ENCODE data around the gene DCDC2C. TPM values are rescaled to one million over a fixed set of nuclear protein-coding genes. Genes with fewer than 3 reads are reported as not detected.

The DCDC2C gene
- total RNA-seq, 5 donors from 2014 or later (not counting 1 experiment from before 2014, with no cell fraction given): not detected

- no peaks in the 10 kb centered on the region for H3K9me3 ChIP-seq
- H3K4me1 ChIP-seq (ENCODE audit: control insufficient read depth in 1 of 2, extremely low read depth in 1 of 2, insufficient read depth in 2 of 2, low read length in 2 of 2): peaks cover 0 to 5% of the 10 kb centered on the region in 2 experiments
- Mint-ChIP-seq H3K9me3 (no peaks in the 10 kb centered on the region), H3K36me3 (no peaks in the 10 kb centered on the region), H3K4me3 (peak overlapping the region in 2 of 3 donors; percentile 22 to 61), H3K27ac (peak overlapping the region in 1 of 2 donors; percentile 50), H3K27me3 (peaks cover 18 to 23% of the 10 kb centered on the region in 2 donors), H3K4me1 (peaks cover 6 to 11% (median 6%) of the 10 kb centered on the region in 3 donors)
- H3K36me3 ChIP-seq (ENCODE audit: control insufficient read depth in 2 of 2, extremely low read depth in 1 of 2, insufficient read depth in 1 of 2, low read length in 1 of 2): no peaks in the 10 kb centered on the region
- ChIA-PET CTCF (interaction anchor here (0.6 to 1.8 kb wide), 2 partner anchors 53 to 96 kb away, joined by 4 to 8 read pairs; no protein-coding TSS in a partner anchor), POLR2A (interaction anchor here in 1 of 2 donors (0.7 kb wide), 1 partner anchor 9 kb away, joined by 3 read pairs; no protein-coding TSS in a partner anchor)
- peak overlapping the region in 1 of 2 donors; percentile 39 for H3K4me3 ChIP-seq (ENCODE audit: control insufficient read depth in 1 of 2, extremely low read depth in 1 of 2, low read length in 1 of 2)
- H3K27me3 ChIP-seq (replicated peaks in 1 of 2; ENCODE audit: control insufficient read depth in 2 of 2, extremely low read depth in 1 of 2, insufficient read depth in 2 of 2, low read length in 1 of 2): peaks cover 0 to 23% of the 10 kb centered on the region in 2 experiments
- ATAC-seq (replicated peaks in 1 of 4) (peak; percentile 71 to 83 (median 76)), DNase-seq (peak in 32 of 35 experiments; percentile 7 to 57 (median 24))
- 26% methylated on average over 15 of the region's 23 CpGs for WGBS (ENCODE audit: insufficient coverage)
- H3K27ac ChIP-seq (ENCODE audit: low read length): no peak overlapping the region
Observed at GRCh38 chr2:3780477-3781402, 77.4 kb downstream of the DCDC2C start.

DNA sequence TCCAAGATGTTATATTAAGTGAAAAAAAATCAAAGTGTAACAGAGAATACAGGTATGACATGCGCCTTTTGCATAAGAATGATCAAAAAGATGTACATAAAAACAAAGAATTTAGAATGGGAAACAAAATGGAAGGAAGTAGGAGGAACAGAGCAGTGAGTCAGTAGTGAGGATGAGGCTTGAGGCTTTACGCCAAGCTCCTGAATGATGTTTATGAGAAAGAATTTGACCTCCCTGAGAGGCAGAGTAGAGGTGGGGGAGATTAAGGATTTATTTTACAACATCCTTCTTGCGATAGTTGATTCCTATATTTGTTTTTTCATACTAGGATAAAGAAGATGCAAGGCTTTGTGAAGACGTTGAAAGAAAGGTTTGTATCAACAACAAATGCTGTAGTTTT is 81.4 kb downstream of the DCDC2C start:
- WGBS (ENCODE audit: insufficient coverage): 71% methylated on average over 1 of the region's 4 CpGs
- Mint-ChIP-seq H3K9me3 (no peaks in the 10 kb centered on the region), H3K27ac (no peak overlapping the region), H3K27me3 (peaks cover 5 to 9% of the 10 kb centered on the region in 2 donors), H3K4me1 (peaks cover 6 to 11% (median 6%) of the 10 kb centered on the region in 3 donors), H3K36me3 (no peaks in the 10 kb centered on the region), H3K4me3 (no peak overlapping the region)
- Histone ChIP-seq H3K27ac (ENCODE audit: low read length) (no peak overlapping the region), H3K9me3 (no peaks in the 10 kb centered on the region), H3K27me3 (replicated peaks in 1 of 2; ENCODE audit: control insufficient read depth in 2 of 2, extremely low read depth in 1 of 2, insufficient read depth in 2 of 2, low read length in 1 of 2) (peaks cover 0 to 5% of the 10 kb centered on the region in 2 experiments), H3K4me3 (ENCODE audit: control insufficient read depth in 1 of 2, extremely low read depth in 1 of 2, low read length in 1 of 2) (no peak overlapping the region), H3K4me1 (ENCODE audit: control insufficient read depth in 1 of 2, extremely low read depth in 1 of 2, insufficient read depth in 2 of 2, low read length in 2 of 2) (peaks cover 0 to 5% of the 10 kb centered on the region in 2 experiments), H3K36me3 (ENCODE audit: control insufficient read depth in 2 of 2, extremely low read depth in 1 of 2, insufficient read depth in 1 of 2, low read length in 1 of 2) (no peaks in the 10 kb centered on the region)
- DNase-seq (no peak), ATAC-seq (replicated peaks in 1 of 4) (no peak)
- CTCF ChIA-PET: no interaction called here
- POLR2A ChIA-PET: no interaction called here

GRCh38 chr2:3785220-3785889 is 82.0 kb downstream of the DCDC2C start:
- Histone ChIP-seq H3K4me1 (ENCODE audit: control insufficient read depth in 1 of 2, extremely low read depth in 1 of 2, insufficient read depth in 2 of 2, low read length in 2 of 2) (peaks cover 0 to 5% of the 10 kb centered on the region in 2 experiments), H3K36me3 (ENCODE audit: control insufficient read depth in 2 of 2, extremely low read depth in 1 of 2, insufficient read depth in 1 of 2, low read length in 1 of 2) (no peaks in the 10 kb centered on the region), H3K27ac (ENCODE audit: low read length) (no peak overlapping the region), H3K9me3 (no peaks in the 10 kb centered on the region), H3K4me3 (ENCODE audit: control insufficient read depth in 1 of 2, extremely low read depth in 1 of 2, low read length in 1 of 2) (no peak overlapping the region), H3K27me3 (replicated peaks in 1 of 2; ENCODE audit: control insufficient read depth in 2 of 2, extremely low read depth in 1 of 2, insufficient read depth in 2 of 2, low read length in 1 of 2) (peaks cover 0 to 5% of the 10 kb centered on the region in 2 experiments)
- Mint-ChIP-seq H3K27me3 (peaks cover 3 to 7% of the 10 kb centered on the region in 2 donors), H3K4me3 (no peak overlapping the region), H3K9me3 (no peaks in the 10 kb centered on the region), H3K36me3 (no peaks in the 10 kb centered on the region), H3K27ac (no peak overlapping the region), H3K4me1 (peaks cover 6% of the 10 kb centered on the region in 3 donors)
- ATAC-seq (replicated peaks in 1 of 4) (no peak), DNase-seq (no peak)
- WGBS (ENCODE audit: insufficient coverage): 87% methylated on average over 10 of the region's 15 CpGs
- ChIA-PET POLR2A (no interaction called here), CTCF (interaction anchor here in 1 of 2 donors (0.6 kb wide), 1 partner anchor 984 kb away, joined by 6 read pairs; no protein-coding TSS in a partner anchor)

- H3K27ac Mint-ChIP-seq: no peak overlapping the region
- no peaks in the 10 kb centered on the region for H3K36me3 Mint-ChIP-seq
- H3K9me3 Mint-ChIP-seq: no peaks in the 10 kb centered on the region
- POLR2A ChIA-PET: no interaction called here
- peaks cover 0 to 5% of the 10 kb centered on the region in 2 experiments for H3K27me3 ChIP-seq (replicated peaks in 1 of 2; ENCODE audit: control insufficient read depth in 2 of 2, extremely low read depth in 1 of 2, insufficient read depth in 2 of 2, low read length in 1 of 2)
- no peaks in the 10 kb centered on the region for H3K9me3 ChIP-seq
- peaks cover under 1 to 1% (median 1%) of the 10 kb centered on the region in 3 donors for H3K4me1 Mint-ChIP-seq
- no peak overlapping the region for H3K4me3 ChIP-seq (ENCODE audit: control insufficient read depth in 1 of 2, extremely low read depth in 1 of 2, low read length in 1 of 2)
- peaks cover 0 to under 1% of the 10 kb centered on the region in 2 experiments for H3K4me1 ChIP-seq (ENCODE audit: control insufficient read depth in 1 of 2, extremely low read depth in 1 of 2, insufficient read depth in 2 of 2, low read length in 2 of 2)
- peaks cover 3 to 7% of the 10 kb centered on the region in 2 donors for H3K27me3 Mint-ChIP-seq
- no peaks in the 10 kb centered on the region for H3K36me3 ChIP-seq (ENCODE audit: control insufficient read depth in 2 of 2, extremely low read depth in 1 of 2, insufficient read depth in 1 of 2, low read length in 1 of 2)
- no peak overlapping the region for H3K27ac ChIP-seq (ENCODE audit: low read length)
- no peak overlapping the region for H3K4me3 Mint-ChIP-seq
- ATAC-seq (replicated peaks in 1 of 4) (no peak), DNase-seq (no peak)
- CTCF ChIA-PET: no interaction called here
- WGBS (ENCODE audit: insufficient coverage): 94% methylated on average over 5 of the region's 10 CpGs
Observed at GRCh38 chr2:3785890-3786273, 82.5 kb downstream of the DCDC2C start.

DNA sequence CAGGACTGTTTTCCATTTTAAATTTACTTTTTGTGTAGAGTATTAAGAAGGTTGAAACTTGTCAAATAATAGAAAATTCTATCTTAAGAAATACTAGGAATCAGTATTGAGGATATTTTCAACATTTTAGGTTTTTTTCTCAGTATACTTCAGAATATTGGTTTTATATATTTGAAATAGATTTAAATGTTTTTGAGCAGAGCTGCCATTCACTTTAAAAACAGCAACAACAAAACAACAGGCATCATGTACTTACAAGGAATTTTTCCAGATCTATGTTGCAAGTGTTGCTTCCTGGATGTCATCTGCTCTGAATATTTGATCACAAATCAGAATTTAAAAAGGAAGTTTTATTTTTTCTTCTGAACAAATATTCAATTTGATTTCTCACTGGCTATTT is 84.4 kb downstream of the DCDC2C start:
- H3K27me3 ChIP-seq (replicated peaks in 1 of 2; ENCODE audit: control insufficient read depth in 2 of 2, extremely low read depth in 1 of 2, insufficient read depth in 2 of 2, low read length in 1 of 2): peaks cover 0 to 2% of the 10 kb centered on the region in 2 experiments
- H3K4me3 ChIP-seq (ENCODE audit: control insufficient read depth in 1 of 2, extremely low read depth in 1 of 2, low read length in 1 of 2): no peak overlapping the region
- Mint-ChIP-seq H3K27ac (no peak overlapping the region), H3K36me3 (no peaks in the 10 kb centered on the region), H3K4me1 (no peaks in the 10 kb centered on the region), H3K9me3 (no peaks in the 10 kb centered on the region), H3K4me3 (no peak overlapping the region), H3K27me3 (peaks cover 3 to 7% of the 10 kb centered on the region in 2 donors)
- no peaks in the 10 kb centered on the region for H3K36me3 ChIP-seq (ENCODE audit: control insufficient read depth in 2 of 2, extremely low read depth in 1 of 2, insufficient read depth in 1 of 2, low read length in 1 of 2)
- no peak overlapping the region for H3K27ac ChIP-seq (ENCODE audit: low read length)
- CTCF ChIA-PET: no interaction called here
- H3K9me3 ChIP-seq: no peaks in the 10 kb centered on the region
- H3K4me1 ChIP-seq (ENCODE audit: control insufficient read depth in 1 of 2, extremely low read depth in 1 of 2, insufficient read depth in 2 of 2, low read length in 2 of 2): no peaks in the 10 kb centered on the region
- ATAC-seq (replicated peaks in 1 of 4): no peak
- DNase-seq: no peak
- POLR2A ChIA-PET: no interaction called here

DNA sequence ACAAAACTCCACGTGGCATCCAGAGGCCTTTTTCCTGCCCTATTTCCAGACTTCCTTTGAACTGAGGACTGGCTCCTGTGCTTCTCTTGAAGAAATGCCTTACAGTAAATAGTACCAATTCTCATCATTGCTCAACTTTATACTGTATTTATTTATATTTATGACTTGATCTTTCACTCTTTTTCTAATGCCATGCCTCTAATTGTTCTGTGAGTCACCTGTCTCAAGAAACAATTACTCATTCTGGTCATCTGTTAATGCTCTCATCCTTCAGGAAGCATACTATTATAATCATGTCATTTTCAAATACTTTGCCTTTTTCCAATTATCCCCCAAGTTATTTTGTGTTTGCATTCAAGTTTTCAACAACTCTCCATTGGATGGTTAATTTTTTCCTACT is 85.9 kb downstream of the DCDC2C start:
- ChIA-PET CTCF (no interaction called here), POLR2A (no interaction called here)

More for the DNA sequence above, 85.9 kb downstream of the DCDC2C start:
- H3K9me3 Mint-ChIP-seq: no peaks in the 10 kb centered on the region
- no peaks in the 10 kb centered on the region for H3K36me3 Mint-ChIP-seq
- H3K4me3 Mint-ChIP-seq: no peak overlapping the region
- no peaks in the 10 kb centered on the region for H3K9me3 ChIP-seq
- no peaks in the 10 kb centered on the region for H3K4me1 Mint-ChIP-seq
- no peaks in the 10 kb centered on the region for H3K4me1 ChIP-seq (ENCODE audit: control insufficient read depth in 1 of 2, extremely low read depth in 1 of 2, insufficient read depth in 2 of 2, low read length in 2 of 2)
- no peak overlapping the region for H3K27ac ChIP-seq (ENCODE audit: low read length)
- no CpG with 5 or more reads among the region's 1 CpG for WGBS (ENCODE audit: insufficient coverage)
- no peaks in the 10 kb centered on the region for H3K36me3 ChIP-seq (ENCODE audit: control insufficient read depth in 2 of 2, extremely low read depth in 1 of 2, insufficient read depth in 1 of 2, low read length in 1 of 2)
- peaks cover 3 to 7% of the 10 kb centered on the region in 2 donors for H3K27me3 Mint-ChIP-seq
- no peak overlapping the region for H3K27ac Mint-ChIP-seq
- H3K27me3 ChIP-seq (replicated peaks in 1 of 2; ENCODE audit: control insufficient read depth in 2 of 2, extremely low read depth in 1 of 2, insufficient read depth in 2 of 2, low read length in 1 of 2): no peaks in the 10 kb centered on the region
- no peak overlapping the region for H3K4me3 ChIP-seq (ENCODE audit: control insufficient read depth in 1 of 2, extremely low read depth in 1 of 2, low read length in 1 of 2)
- DNase-seq: no peak
- ATAC-seq (replicated peaks in 1 of 4): no peak
